Activated CD4-positive, alpha-beta T cell treated with anti-CD3 and anti-CD28 coated beads, Interleukin-10, Interleukin-2, amounts not matched to agents 100 ng/mL and 50 ng/mL, durations not matched to agents 16 hours and 8 hours (primary cell): Measurements from ENCODE around the gene HOXC4.
A peak's percentile ranks its signal among the peaks of the same experiment; 100 is the strongest.

ENCODE experiments used
- DNase-seq: peaks from one replicate; pipeline ENCODE4 v3.0.0-alpha.2; 2020

The HOXC4 gene

DNA sequence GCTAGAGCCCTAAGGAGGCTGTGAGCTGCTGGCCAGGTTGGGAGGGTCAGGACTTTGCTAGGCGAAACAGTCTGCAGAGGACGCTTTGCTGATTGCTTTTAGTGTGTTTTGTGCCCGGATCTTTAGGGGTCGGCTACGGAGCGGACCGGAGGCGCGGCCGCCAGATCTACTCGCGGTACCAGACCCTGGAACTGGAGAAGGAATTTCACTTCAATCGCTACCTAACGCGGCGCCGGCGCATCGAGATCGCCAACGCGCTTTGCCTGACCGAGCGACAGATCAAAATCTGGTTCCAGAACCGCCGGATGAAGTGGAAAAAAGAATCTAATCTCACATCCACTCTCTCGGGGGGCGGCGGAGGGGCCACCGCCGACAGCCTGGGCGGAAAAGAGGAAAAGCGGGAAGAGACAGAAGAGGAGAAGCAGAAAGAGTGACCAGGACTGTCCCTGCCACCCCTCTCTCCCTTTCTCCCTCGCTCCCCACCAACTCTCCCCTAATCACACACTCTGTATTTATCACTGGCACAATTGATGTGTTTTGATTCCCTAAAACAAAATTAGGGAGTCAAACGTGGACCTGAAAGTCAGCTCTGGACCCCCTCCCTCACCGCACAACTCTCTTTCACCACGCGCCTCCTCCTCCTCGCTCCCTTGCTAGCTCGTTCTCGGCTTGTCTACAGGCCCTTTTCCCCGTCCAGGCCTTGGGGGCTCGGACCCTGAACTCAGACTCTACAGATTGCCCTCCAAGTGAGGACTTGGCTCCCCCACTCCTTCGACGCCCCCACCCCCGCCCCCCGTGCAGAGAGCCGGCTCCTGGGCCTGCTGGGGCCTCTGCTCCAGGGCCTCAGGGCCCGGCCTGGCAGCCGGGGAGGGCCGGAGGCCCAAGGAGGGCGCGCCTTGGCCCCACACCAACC is 23.9 kb upstream of the HOXC4 start:
- DNase-seq = no peak

DNA sequence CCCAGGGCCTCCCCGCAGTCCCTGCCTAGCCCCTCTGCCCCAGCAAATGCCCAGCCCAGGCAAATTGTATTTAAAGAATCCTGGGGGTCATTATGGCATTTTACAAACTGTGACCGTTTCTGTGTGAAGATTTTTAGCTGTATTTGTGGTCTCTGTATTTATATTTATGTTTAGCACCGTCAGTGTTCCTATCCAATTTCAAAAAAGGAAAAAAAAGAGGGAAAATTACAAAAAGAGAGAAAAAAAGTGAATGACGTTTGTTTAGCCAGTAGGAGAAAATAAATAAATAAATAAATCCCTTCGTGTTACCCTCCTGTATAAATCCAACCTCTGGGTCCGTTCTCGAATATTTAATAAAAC is 23.2 kb upstream of the HOXC4 start:
- DNase-seq = no peak

DNA sequence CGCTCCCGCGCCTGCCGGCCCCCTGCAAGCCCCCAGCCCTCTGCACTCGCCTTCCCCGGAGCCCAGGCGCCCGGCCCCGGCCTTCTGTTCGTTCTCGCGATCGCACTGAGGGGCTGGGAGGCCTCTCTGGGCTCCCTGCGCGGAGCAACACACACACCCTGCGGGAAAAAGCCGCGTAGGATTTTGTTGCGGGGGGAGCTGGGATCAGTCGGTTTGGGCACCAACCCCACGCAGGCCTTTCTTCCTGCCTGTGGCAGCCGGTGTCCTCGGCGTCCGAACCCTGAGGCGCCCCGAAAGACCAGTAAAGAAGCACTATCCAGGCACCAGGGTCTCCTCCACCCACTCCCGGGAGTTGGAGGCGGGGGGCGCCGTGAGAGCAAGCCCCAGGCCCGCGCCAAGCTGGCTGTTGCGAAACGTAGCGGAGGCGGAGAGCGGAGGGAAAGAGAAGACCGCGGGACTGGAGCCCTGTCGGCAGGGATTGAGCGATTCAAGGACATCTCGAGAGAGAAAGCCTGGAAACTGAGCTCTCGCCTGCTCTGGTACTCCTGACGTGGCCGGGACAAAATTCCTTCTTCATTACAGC is 22.7 kb upstream of the HOXC4 start:
- no peak for DNase-seq

DNA sequence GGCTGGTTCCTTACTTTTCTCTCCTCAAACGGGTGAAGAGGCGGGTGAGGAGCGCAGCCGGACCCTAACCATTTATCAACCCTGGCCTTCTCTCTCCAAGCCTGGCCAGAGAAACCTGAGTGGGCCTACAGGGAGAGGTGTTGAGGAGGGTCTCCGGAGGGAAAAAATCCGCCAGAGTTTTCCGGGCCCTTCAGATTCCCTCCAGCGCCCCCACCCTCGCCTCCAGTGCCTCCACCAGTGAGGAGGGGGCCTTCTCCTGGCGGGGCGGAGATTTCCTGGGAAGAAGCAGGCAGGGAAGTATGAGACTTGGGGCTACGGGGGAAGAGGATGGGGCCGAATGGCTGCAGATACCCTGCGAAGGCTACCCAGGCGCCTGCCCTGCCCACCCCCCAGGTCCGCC is 22.2 kb upstream of the HOXC4 start:
- DNase-seq = no peak

DNA sequence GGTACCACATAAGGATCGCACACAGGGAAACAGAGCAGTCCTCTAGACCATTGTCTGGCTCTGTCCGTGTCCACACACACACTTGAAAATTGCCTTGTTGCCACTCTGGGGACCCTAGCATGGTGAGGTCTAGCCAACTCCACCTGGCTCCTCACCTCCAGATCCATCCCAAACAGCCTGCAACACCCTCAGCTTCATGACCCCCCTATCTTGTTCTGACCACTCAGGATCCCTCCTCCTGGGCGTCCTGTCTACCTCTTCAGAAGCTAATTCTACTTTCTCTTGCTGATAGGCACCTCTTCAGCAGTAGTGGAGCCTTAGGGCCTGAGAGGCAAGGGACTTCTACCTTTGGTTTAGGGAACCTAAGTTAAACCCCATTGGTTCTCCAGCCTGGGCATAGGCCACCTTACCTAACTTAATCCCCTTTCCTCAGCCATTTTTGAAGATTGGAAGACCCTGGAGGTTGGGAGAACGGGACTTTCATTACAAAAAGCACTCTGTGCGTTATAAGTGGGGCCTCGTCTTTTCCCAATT is 21.5 kb upstream of the HOXC4 start:
- DNase-seq = no peak

DNA sequence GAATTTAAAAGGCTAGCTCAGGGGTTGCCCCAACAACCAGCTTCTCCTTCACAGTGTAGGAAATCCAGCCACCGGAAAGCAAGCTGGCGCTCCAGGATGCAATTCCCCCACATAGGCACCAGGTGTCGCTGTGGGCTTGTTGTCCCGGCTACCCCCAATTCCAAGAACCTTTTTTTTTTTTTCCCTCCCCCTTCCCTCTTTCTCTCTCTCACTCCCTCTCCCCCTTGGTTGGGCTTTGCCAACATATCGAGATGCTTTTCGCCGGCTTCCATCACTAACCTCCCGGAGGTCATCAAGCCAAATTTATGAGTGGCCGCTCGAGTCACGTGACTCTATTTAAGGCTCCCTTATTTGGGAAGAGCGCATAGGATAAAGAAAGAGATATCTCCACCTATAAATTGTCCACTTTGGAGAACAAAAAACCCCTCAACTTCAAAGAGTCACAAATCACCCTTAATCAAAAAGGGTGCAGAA is 21.0 kb upstream of the HOXC4 start, which contains the start of gene HOXC5:
HOXC5 (plus strand) TSS at position 424 of the 474 bp plus-strand sequence. CDS start 73 bp downstream, outside the sequence.
- DNase-seq = peak; percentile 63

DNA sequence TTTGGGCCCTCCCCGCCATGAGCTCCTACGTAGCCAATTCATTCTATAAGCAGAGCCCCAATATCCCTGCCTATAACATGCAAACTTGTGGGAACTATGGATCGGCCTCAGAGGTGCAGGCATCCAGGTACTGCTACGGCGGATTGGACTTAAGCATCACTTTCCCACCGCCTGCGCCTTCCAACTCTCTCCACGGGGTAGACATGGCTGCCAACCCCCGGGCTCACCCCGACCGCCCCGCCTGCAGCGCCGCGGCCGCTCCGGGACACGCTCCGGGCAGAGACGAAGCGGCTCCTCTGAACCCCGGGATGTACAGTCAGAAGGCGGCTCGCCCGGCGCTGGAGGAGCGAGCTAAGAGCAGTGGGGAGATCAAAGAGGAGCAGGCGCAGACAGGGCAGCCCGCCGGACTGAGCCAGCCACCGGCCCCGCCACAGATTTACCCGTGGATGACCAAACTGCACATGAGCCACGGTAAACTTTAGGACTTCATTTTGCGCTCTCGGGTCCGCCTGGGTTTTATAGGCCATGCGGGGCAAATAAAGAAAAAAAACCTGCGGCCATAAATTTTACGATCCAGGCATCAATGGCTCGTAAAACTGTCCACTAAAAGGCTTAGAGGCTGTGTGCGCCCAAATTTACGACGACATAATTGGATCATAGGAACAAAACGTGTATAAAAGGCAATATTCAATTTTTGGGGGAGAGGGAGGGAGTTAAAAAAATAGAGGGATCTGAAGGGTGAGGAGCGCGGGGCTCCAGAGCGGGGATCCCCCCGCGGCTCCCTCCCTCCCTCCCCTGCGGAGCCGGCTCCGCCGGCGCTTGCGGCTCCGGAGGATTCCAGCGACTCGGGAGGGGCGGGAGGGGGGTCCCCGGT is 20.3 kb upstream of the HOXC4 start:
- no peak for DNase-seq

DNA sequence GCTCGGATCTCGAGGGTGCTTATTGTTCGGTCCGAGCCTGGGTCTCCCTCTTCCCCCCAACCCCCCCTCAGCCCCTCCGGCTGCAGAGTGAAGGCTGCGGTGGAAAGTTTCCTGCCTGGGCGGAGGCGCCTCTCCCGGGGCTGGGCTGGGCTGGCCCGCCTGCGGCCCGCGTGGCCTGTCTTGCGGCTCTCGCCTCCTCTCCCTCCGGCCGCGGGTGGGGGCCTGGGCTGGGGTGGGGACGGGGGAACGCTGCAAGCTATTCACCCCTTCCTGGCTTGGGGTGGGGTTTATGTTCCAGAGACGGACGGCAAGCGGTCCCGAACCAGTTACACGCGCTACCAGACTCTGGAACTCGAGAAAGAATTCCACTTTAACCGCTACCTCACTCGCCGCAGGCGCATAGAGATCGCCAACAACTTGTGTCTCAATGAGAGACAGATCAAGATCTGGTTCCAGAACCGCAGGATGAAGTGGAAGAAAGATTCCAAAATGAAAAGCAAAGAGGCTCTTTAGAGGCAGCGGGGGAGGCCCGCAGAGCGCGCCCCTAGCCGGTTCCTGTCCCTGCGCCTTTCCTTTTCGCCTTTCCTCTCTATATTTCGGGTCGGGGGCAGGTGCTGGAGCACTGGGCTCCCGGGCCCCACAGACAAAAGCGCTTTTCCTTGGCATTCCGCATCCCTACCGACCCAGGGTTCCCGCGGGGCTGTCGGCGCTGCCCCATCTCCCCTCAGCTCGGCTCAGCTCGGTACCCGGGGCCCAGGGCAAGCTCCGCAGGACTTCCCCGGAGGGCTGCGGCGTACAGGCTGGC is 19.5 kb upstream of the HOXC4 start:
- DNase-seq = no peak

DNA sequence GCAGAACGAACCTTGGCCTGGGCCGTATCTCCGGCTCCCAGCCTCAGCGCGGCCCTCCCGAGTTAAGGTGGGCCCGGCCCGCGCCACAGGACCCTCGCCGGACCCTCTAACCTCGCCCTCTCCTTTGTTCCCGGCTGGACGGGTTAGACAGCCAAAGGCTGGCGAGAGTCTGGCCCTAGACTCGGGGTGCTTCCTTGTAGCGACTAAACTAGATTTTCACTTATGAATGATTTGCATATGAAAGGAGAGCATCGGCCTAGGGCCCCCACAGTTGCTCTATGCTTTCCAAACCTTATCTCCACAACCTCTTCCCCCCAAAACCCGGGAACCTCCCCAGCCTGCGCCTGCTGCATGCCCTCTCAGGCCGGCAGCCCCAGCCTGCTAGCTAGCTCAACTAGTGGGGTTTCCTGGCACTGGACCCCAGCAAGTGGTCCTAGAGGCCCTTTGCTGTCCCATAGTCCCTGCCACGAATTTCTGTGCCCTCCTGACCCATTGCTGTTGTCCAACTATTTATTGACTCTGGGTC is 18.8 kb upstream of the HOXC4 start:
- DNase-seq = no peak

DNA sequence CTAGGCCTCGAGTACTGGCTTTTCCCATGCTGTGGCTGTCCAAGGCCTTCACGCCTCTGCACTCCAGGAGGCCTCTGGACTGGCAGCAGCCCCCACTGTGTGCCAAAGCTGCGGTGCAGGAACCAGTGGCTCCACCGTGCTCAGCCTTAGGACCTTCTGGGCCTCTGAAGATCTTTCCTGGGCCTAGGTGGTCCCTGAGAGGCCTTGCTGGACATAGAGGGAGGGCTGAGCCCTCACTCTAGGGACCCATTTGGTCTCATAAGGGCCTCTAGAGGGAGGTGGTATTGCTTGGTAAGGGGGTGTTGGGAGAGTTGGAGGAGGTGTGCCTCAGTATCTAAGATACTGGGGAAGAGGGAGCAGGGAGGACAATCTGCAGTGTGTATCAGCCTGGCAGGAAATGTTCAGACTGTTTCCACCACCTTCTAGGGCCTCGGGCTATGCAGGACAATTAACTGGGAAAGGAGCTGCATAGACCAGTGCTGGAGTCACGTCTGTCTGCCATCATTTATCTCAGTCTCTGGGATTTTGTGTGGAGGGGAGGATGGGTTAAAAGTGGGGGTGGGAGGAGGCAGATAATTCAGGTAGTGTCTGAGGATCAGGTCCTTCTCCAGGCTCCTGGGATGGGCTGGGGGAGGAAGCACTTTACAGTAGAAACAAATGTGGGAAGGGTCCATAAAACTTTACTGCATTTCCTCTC is 17.9 kb upstream of the HOXC4 start:
- no peak for DNase-seq

DNA sequence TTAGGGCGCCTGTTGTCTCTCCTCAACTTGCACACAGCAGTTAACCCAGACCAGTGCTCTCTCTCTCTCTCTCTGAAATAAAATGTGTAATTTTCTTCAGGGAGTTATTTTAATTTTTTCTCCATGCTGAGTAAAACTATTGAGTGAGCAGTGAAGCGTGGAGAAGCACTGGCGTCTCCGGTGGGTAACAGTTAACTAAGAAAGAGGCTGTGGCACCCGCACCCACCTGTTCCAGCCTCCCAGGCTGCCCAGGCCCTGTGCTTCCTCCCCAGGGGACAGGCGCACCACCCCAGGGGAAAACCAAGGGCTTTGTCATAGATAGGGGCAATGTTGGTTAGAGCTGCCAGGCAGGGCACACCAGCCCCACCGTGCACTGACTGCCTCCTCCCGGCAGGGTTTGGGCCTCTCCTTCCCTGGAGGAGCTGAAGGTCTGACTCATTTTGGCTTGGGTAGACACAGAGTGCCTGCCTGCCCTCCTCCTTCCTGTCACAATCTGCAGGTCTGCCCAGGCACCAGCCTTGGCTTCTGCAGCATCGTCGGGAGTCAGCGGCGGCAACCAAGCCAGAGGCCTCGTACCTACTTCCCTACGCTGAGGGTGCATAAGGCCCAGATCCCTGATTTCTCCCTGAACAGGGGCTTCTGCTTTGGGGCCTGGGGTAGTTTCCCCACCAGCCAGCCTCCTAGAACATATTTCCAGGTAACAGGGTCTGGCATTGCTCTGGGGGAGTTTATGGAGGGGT is 16.8 kb upstream of the HOXC4 start:
- no peak for DNase-seq

DNA sequence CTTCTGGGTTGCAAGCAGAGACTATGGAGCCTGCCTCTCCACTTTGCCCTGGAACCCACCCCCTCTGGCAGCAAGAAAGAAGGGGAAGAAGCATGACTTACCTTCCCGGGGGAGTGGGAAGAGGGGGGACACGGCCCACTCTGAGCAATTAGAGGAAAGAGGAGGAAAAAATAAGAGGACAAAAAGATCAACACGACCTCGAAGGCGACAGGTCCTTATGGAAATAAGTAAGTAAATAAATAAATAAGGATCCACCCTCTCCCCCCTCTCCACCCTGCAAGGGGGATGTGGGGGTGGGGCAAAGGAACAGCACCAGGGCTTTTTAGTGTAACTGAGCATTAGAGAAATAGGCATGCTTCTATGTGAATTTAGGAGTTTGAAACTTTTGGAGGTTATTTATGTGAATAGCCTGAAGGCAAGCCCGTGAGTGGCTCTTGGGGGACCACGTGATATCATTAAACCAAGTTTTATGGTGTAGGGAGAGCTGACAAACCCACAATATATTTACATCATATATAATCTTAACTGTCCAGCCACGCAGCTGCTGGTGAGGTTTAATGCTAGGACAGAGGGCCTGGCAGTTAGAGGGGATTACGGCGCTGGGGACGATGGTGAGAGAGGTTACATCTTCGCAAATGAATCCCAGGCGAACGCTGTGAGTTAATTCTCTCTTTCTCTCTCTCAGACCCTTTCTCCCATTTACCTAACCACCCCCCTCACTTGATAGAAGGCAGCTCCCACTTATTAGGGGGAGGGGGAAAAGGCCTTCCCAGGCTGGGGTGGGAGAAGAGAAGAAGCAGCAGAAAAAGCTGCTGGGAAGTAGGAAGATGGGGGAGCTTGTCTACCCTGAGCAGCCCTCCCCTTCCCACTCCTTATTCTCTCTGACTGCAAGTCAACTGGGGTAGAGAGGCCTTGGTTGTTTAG is 16.0 kb upstream of the HOXC4 start:
- DNase-seq = no peak

DNA sequence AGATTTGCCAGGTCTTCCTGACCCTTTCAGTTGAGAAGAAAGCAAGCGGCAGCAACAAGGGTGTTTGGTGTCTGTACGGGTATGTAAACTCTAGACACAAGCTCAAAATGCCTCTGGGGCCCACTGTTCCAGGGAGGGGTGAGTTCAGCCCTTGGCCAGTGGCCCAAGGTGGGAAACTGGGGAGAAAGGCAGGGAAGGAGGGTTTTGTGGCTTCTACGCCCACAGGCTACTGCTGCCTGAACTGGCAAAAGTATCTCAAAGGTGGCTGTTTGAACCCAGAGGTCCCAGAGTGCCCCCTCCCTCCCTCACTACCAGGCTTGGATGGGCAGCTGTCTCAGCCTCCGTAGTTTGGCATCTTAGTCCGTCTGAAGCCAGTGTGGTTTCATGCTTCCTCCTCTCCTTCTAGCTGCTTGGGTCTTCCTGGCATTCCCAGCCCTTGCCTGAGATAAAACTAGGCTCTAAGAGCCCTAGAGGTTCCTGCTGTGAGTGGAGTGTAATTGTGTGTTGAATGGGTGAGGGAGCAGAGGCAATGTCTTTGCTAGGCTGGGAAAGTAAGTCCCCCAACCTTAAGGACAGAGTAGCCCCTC is 15.3 kb upstream of the HOXC4 start:
- DNase-seq = no peak

DNA sequence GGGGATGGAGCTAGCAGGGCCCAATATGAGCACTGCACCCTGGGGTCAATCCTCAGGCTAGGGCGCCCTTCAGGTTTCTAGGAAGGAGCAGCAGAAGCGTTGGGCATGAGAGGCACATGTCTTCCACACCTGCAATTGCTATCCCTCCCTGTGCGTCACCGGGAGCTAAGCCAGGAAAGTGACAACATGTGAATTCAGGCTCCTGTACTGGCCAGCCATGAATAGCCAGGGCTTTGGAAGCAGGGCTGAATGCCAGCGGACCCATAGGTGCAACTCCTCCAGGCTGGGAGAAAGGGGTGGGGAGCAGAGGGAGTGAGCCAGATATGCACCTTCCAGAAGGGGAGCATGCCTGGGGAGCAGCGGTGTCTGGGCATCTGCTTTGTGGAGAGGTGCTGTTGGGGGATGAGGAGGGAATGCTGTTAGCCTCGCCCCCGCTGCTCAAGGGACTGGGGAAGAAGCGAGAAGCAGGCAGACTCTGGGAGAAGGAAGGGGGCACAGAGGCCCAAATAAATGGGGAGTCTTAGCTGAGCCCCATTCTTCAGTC is 14.7 kb upstream of the HOXC4 start:
- no peak for DNase-seq

DNA sequence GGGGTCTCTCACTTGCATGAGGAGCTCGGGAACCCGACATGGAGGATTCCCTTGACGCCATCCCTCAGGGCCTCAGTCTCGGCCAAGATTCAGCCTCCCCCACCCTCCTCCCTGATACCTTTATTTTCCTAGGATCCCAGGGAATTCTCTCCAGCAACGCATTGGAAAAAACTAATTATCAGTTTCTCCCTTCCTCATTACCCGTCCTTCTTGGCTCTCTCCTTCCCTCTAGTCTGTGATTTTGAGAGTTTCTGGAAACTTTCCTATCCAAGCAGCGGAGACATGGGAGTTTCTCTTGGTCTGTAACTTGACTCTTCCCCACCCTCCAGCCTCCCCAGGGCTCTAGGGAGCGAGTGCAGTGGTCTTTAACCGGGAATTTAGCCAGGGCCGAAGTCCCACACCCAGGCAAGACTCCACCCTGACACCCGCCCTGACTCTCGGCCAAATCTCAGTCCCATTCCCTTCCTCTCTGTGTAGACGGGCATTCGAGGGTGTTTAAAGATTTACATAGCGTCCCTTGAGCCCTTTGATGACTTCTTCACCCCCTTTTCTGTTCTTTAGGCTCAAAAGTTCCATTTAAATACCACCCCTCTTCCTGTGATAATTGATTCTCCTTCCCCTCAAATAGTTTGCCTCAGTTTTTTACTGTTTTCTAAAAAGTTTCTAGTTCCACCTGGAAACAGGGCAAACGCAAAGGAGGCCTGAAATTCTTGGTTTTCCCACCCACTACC is 14.1 kb upstream of the HOXC4 start:
- no peak for DNase-seq

DNA sequence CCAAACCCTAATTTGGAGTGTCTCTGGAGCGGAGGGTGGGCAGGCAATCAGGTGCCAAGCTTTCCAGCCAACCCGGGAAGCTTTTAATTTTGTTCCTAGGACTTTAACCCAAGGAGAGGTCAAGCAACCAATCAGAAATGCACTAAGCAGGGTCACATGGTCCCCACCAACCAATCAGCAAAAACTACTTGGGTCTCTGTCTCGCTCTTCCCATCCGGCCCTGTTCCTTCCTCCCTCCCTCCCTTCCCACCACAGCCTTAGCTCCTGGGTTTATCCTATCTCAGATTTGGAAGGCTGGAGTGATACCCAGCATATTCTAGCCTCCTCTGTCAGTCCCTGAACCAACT is 13.5 kb upstream of the HOXC4 start:
- no peak for DNase-seq

DNA sequence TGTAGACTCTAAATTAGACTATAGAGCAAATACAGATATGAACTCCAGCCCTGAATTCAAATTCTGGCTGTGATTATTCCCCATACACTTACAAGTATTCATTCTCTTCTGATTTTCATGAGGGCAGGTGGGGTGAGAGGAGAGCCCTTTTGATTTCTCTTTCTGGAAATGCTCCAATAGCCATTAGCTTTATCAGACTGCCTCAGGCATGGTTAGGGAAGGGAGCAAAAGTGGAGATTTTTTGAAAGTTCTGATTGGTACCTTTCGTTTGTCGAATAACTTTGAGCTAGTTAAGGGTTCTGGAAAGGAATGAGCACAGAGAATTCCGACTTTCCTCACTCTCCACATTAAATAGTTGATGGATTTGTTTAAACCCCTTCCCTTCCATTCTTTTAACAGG is 13.0 kb upstream of the HOXC4 start:
- DNase-seq = no peak

DNA sequence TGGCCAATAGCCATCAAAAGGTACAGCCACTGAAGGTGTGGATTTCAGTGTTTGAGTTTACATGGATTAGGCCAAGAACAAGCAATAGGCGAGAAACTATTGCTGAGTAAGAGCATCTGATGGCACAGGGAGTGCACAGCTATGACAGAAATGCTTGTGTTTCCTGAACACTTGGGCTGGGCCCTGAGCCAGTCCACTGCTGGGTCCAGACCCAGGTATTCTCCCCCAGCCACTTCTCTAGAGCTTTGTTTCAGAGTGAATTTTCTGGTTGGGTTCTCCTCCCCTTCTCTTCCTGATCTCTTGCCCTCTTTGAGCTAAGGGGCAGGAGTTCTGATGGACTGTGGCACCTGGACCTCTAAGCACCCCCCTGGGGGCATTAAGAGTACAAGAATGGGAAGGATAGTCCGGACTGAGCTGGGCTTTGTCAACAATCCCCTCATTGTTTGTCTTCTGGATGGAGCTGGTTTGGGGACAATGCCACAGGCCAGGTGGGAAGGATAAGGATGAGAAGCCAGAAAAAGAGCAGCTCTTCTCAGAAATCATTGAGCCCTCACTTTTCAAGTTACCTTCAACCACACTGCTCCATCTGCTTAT is 12.4 kb upstream of the HOXC4 start:
- no peak for DNase-seq
